PFSK-1 (cell line): ENCODE results near the gene OR51B5.

Source experiments
- FOXP2 ChIP-seq: optimal IDR thresholded peaks from 2 replicates; pipeline ENCODE3; 2011; ENCODE audit warnings: borderline replicate concordance, control low read depth, inconsistent platforms; ENCODE audit not compliant: insufficient read depth; ENCODE audit errors: extremely low read length, extremely low read depth
- POLR2AphosphoS5 ChIP-seq: IDR thresholded peaks from 2 replicates; pipeline ENCODE4 v1.6.1; 2012; ENCODE audit warnings: low read depth, mild to moderate bottlenecking, control low read depth, low read length, moderate library complexity
- REST ChIP-seq, 2 experiments: IDR thresholded peaks; 2 replicates each; pipeline versions ENCODE4 v1.6.1 to v1.8.0; 2011 to 2012; ENCODE audit warnings: low read depth in 2 of 2, low read length in 2 of 2, control low read depth in 1 of 2, inconsistent platforms in 1 of 2, mild to moderate bottlenecking in 1 of 2, moderate library complexity in 1 of 2; ENCODE audit not compliant: insufficient read depth in 1 of 2
- SIN3A ChIP-seq: IDR thresholded peaks from 2 replicates; pipeline ENCODE4 v1.6.1; 2012; ENCODE audit warnings: mild to moderate bottlenecking, low read length, moderate library complexity, borderline replicate concordance; ENCODE audit not compliant: insufficient read depth
- TAF1 ChIP-seq: IDR thresholded peaks from 2 replicates; pipeline ENCODE4 v1.6.1; 2012; ENCODE audit warnings: low read length, control low read depth, borderline replicate concordance; ENCODE audit not compliant: insufficient read depth

OR51B5 gene

GRCh38 chr11:5317292-5317691, 26.0 kb downstream of the OR51B5 start:
- no peak for TF ChIP-seq FOXP2
- TF ChIP-seq POLR2AphosphoS5, result no peak
- no peak for TF ChIP-seq SIN3A
- TF ChIP-seq REST (IDR thresholded peaks at IDR 0.05; ENCODE audit: insufficient read depth in 1 of 2, low read depth in 2 of 2, low read length in 2 of 2), result no peak
- TF ChIP-seq TAF1, result no peak

GRCh38 chr11:5310423-5310822, 32.9 kb downstream of the OR51B5 start:
- TF ChIP-seq POLR2AphosphoS5 (no peak), SIN3A (no peak), TAF1 (no peak), FOXP2 (no peak), REST (IDR thresholded peaks at IDR 0.05; ENCODE audit: insufficient read depth in 1 of 2, low read depth in 2 of 2, low read length in 2 of 2) (no peak)

- TF ChIP-seq FOXP2 (no peak), POLR2AphosphoS5 (no peak), REST (IDR thresholded peaks at IDR 0.05; ENCODE audit: insufficient read depth in 1 of 2, low read depth in 2 of 2, low read length in 2 of 2) (no peak), SIN3A (no peak), TAF1 (no peak)
These were observed 35.9 kb downstream of the OR51B5 start for GRCh38 chr11:5307256-5308019.

- no peak for TF ChIP-seq REST (IDR thresholded peaks at IDR 0.05; ENCODE audit: insufficient read depth in 1 of 2, low read depth in 2 of 2, low read length in 2 of 2)
- TF ChIP-seq TAF1, result no peak
- TF ChIP-seq POLR2AphosphoS5, result no peak
- no peak for TF ChIP-seq SIN3A
- no peak for TF ChIP-seq FOXP2
These were observed 39.3 kb downstream of the OR51B5 start for GRCh38 chr11:5304046-5304445.
